Measurements from ENCODE around the gene ZCCHC13. TPM values are rescaled to one million over a fixed set of nuclear protein-coding genes. Genes with fewer than 3 reads are reported as not detected.
A peak's percentile ranks its signal among the peaks of the same experiment; 100 is the strongest.

The ZCCHC13 gene
- total and polyA plus RNA-seq, 2 donors (not counting 3 experiments of a cell fraction or from before 2014, with no cell fraction given) = not detected

- peaks cover 36% of the 10 kb centered on the region for H3K79me2 ChIP-seq (ENCODE audit: control insufficient read depth, insufficient read depth, low read length)
- no peaks in the 10 kb centered on the region for H3K36me3 ChIP-seq (ENCODE audit: control insufficient read depth in 2 of 2, extremely low read depth in 1 of 2, insufficient read depth in 2 of 2, low read length in 2 of 2)
- peak; percentile 74 for DNase-seq (ENCODE audit: low read depth, low spot score)
- peak overlapping the region; percentile 98 for H2AFZ ChIP-seq (ENCODE audit: low read depth, low read length)
- FAIRE-seq = peak; percentile 77
- H3K27ac ChIP-seq (ENCODE audit: insufficient read depth, low read depth, low read length) = peak overlapping the region; percentile 48
- no peaks in the 10 kb centered on the region for H3K27me3 ChIP-seq (ENCODE audit: control insufficient read depth in 2 of 2, insufficient read depth in 2 of 2, low read length in 2 of 2)
- dilution Hi-C loops (cut with MboI; ENCODE audit: extremely low pct_ligation_motif_present, low sequenced_read_pairs) (no loop called here), intact Hi-C loops (cut with micrococcal nuclease) (loop anchor here (2.0 to 5.0 kb wide), 5 partner anchors 25 to 377 kb away; partner anchors contain the start of gene RLIM)
- no peaks in the 10 kb centered on the region for H3K9me1 ChIP-seq (replicated peaks; ENCODE audit: control insufficient read depth, extremely low read depth, insufficient read depth, low read length)
- BruUV-seq (replicated peaks) = no TSS peak
- no peaks in the 10 kb centered on the region for H3K4me1 ChIP-seq (ENCODE audit: control insufficient read depth, extremely low read depth, insufficient read depth, low read length)
- peak overlapping the region; percentile 79 for H3K9ac ChIP-seq (replicated peaks; ENCODE audit: extremely low read depth, insufficient read depth, low read length)
- H4K20me1 ChIP-seq (replicated peaks; ENCODE audit: control insufficient read depth, extremely low read depth, insufficient read depth, low read length) = no peaks in the 10 kb centered on the region
- peak overlapping the region; percentile 91 for H3K4me2 ChIP-seq (ENCODE audit: insufficient read depth, low read length)
- ChIA-PET CTCF (interaction anchor here (0.7 to 3.6 kb wide), 3 partner anchors 24 to 51 kb away, joined by 5 to 17 read pairs (median 5); no protein-coding TSS in a partner anchor), POLR2A (no interaction called here)
- TF ChIP-seq POLR2A (IDR thresholded peaks at IDR 0.05; ENCODE audit: low read depth, low read length) = peak; percentile 19
- TF ChIP-seq POLR2AphosphoS5 (IDR thresholded peaks at IDR 0.05; ENCODE audit: insufficient read depth, low read depth, low read length) = peak; percentile 21
- TF ChIP-seq MAX (IDR thresholded peaks at IDR 0.05; ENCODE audit: insufficient read depth, insufficient read length) = no peak
- H3K9me3 ChIP-seq (replicated peaks; ENCODE audit: control insufficient read depth, insufficient read depth, low read length) = no peaks in the 10 kb centered on the region
- peak overlapping the region; percentile 30 to 95 (median 81) for H3K4me3 ChIP-seq (replicated peaks in 1 of 3; ENCODE audit: insufficient read depth in 1 of 3, low read depth in 1 of 3, low read length in 3 of 3)
These were observed 10.5 kb upstream of the ZCCHC13 start for GRCh38 chrX:74293343-74293946.

GRCh38 chrX:74295101-74295500 is 8.9 kb upstream of the ZCCHC13 start:
- no peaks in the 10 kb centered on the region for H3K36me3 ChIP-seq (ENCODE audit: control insufficient read depth in 2 of 2, extremely low read depth in 1 of 2, insufficient read depth in 2 of 2, low read length in 2 of 2)
- ChIA-PET POLR2A (no interaction called here), CTCF (no interaction called here)
- no peak overlapping the region for H3K27ac ChIP-seq (ENCODE audit: insufficient read depth, low read depth, low read length)
- no peak overlapping the region for H3K9ac ChIP-seq (replicated peaks; ENCODE audit: extremely low read depth, insufficient read depth, low read length)
- intact Hi-C loops (cut with micrococcal nuclease) (no loop called here), dilution Hi-C loops (cut with MboI; ENCODE audit: extremely low pct_ligation_motif_present, low sequenced_read_pairs) (no loop called here)
- H3K4me1 ChIP-seq (ENCODE audit: control insufficient read depth, extremely low read depth, insufficient read depth, low read length) = no peaks in the 10 kb centered on the region
- no peak overlapping the region for H3K4me3 ChIP-seq (replicated peaks in 1 of 3; ENCODE audit: insufficient read depth in 1 of 3, low read depth in 1 of 3, low read length in 3 of 3)
- no peaks in the 10 kb centered on the region for H3K9me1 ChIP-seq (replicated peaks; ENCODE audit: control insufficient read depth, extremely low read depth, insufficient read depth, low read length)
- DNase-seq (ENCODE audit: low read depth, low spot score) (no peak), FAIRE-seq (no peak)
- no peaks in the 10 kb centered on the region for H3K9me3 ChIP-seq (replicated peaks; ENCODE audit: control insufficient read depth, insufficient read depth, low read length)
- H4K20me1 ChIP-seq (replicated peaks; ENCODE audit: control insufficient read depth, extremely low read depth, insufficient read depth, low read length) = no peaks in the 10 kb centered on the region
- TF ChIP-seq MAX (IDR thresholded peaks at IDR 0.05; ENCODE audit: insufficient read depth, insufficient read length) = no peak
- no peak overlapping the region for H2AFZ ChIP-seq (ENCODE audit: low read depth, low read length)
- no peak overlapping the region for H3K4me2 ChIP-seq (ENCODE audit: insufficient read depth, low read length)
- no TSS peak for BruUV-seq (replicated peaks)
- peaks cover 19% of the 10 kb centered on the region for H3K79me2 ChIP-seq (ENCODE audit: control insufficient read depth, insufficient read depth, low read length)
- no peaks in the 10 kb centered on the region for H3K27me3 ChIP-seq (ENCODE audit: control insufficient read depth in 2 of 2, insufficient read depth in 2 of 2, low read length in 2 of 2)

Measured in endothelial cell of umbilical vein (primary cell).